ENCODE measurements around the gene FAM227A. TPM values are rescaled to one million over a fixed set of nuclear protein-coding genes. Genes with fewer than 3 reads are reported as not detected.

The FAM227A gene
- total and polyA plus RNA-seq, 2 of the 4 experiments (the other 2 are of a cell fraction) = 1.3 to 1.4 TPM

DNA sequence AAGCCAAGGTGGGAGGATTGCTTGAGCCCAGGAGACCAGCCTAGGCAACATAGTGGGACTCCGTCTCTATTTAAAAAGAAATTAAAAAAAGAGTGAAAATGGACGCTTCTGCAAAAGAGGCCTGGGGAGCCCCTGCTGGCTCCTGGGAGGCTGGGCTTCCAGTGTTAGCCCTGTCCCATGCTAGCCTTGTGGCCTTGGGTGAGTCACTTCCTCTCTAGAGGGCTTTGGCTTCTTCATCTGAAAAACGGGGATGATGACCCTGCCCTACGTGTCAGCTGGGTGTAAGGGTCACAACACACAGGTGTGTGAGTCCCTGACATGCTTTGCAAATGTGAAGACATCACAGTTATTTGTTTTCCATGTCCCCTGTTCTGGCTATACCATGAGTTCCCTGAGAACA, 32.8 kb downstream of the FAM227A start:
- WGBS, 2 experiments (ENCODE audit: extremely low coverage in 2 of 2, insufficient read length in 1 of 2) = 92% methylated on average over 2 of the region's 4 CpGs; no CpG with 5 or more reads in 1 of the 2 experiments
- Histone ChIP-seq H3K9me1 (ENCODE audit: insufficient read depth, low read length) (no peaks in the 10 kb centered on the region), H3K27ac (ENCODE audit: insufficient read depth, low read length) (no peak overlapping the region), H3K9me3 (ENCODE audit: control insufficient read depth, insufficient read depth, low read length) (0 out of 2 replicates have a peak, but pooled peaks cover 2% of the 10 kb centered on the region), H3K9ac (ENCODE audit: low read depth, low read length) (no peak overlapping the region), H4K91ac (ENCODE audit: insufficient read depth, low read depth, low read length) (no peak overlapping the region), H3K4ac (ENCODE audit: low read depth, low read length) (no peak overlapping the region), H2BK20ac (ENCODE audit: low read depth, low read length) (no peak overlapping the region), H4K5ac (ENCODE audit: low read depth, low read length) (no peak overlapping the region), H3K4me2 (ENCODE audit: low read depth, low read length) (no peak overlapping the region), H3K4me3 (ENCODE audit: insufficient read depth, low read depth, low read length) (no peak overlapping the region), H2BK5ac (ENCODE audit: low read depth, low read length, poor library complexity, severe bottlenecking) (no peak overlapping the region), H3K56ac (ENCODE audit: extremely low read depth, insufficient read depth, low read length) (no peak overlapping the region), H4K20me1 (ENCODE audit: insufficient read depth, low read length) (no peaks in the 10 kb centered on the region), H3K18ac (ENCODE audit: low read depth, low read length) (no peak overlapping the region), H2AFZ (replicated peaks; ENCODE audit: low read length, poor library complexity) (no peak overlapping the region), H2AK9ac (replicated peaks; ENCODE audit: low read depth, low read length, poor library complexity) (no peak overlapping the region), H3K27me3 (ENCODE audit: control insufficient read depth, insufficient read depth, low read length) (no peaks in the 10 kb centered on the region), H4K8ac (ENCODE audit: low read depth in 2 of 2, low read length in 2 of 2) (no peak overlapping the region), H2BK120ac (ENCODE audit: low read depth, low read length) (no peak overlapping the region), H3K4me1 (ENCODE audit: control insufficient read depth, insufficient read depth, low read length) (no peaks in the 10 kb centered on the region), H2AK5ac (ENCODE audit: low read depth, low read length) (no peak overlapping the region), H2BK15ac (ENCODE audit: low read depth, low read length) (no peak overlapping the region), H3K14ac (replicated peaks; ENCODE audit: low read depth, low read length) (no peak overlapping the region), H3K79me1 (ENCODE audit: low read depth in 1 of 2, low read length in 2 of 2) (no peaks in the 10 kb centered on the region), H3K36me3 (ENCODE audit: control insufficient read depth, insufficient read depth, low read length) (no peaks in the 10 kb centered on the region), H3K23ac (ENCODE audit: low read depth, low read length) (no peak overlapping the region)
- dilution Hi-C loops (cut with HindIII; ENCODE audit: low sequenced_read_pairs, unreplicated experiment) = no loop called here
- no peak for DNase-seq
- no peak for TF ChIP-seq SMC3 (IDR thresholded peaks at IDR 0.05; ENCODE audit: low read depth, low read length)
- TF ChIP-seq POLR2A (IDR thresholded peaks at IDR 0.05; ENCODE audit: low read depth, low read length) = no peak
- no peak for TF ChIP-seq RCOR1 (IDR thresholded peaks at IDR 0.05; ENCODE audit: insufficient replicate concordance, low read length)
- TF ChIP-seq, protein P1, sequence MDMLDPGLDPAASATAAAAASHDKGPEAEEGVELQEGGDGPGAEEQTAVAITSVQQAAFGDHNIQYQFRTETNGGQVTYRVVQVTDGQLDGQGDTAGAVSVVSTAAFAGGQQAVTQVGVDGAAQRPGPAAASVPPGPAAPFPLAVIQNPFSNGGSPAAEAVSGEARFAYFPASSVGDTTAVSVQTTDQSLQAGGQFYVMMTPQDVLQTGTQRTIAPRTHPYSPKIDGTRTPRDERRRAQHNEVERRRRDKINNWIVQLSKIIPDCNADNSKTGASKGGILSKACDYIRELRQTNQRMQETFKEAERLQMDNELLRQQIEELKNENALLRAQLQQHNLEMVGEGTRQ (IDR thresholded peaks at IDR 0.05; ENCODE audit: low read depth, low read length) = no peak
- TF ChIP-seq BHLHE40 (IDR thresholded peaks at IDR 0.05; ENCODE audit: low read depth, low read length) = no peak
- TF ChIP-seq MXI1 (IDR thresholded peaks at IDR 0.05; ENCODE audit: borderline replicate concordance, low read depth, low read length) = no peak
- TF ChIP-seq RAD21 (IDR thresholded peaks at IDR 0.05; ENCODE audit: low read length) = no peak
- TF ChIP-seq CEBPB (IDR thresholded peaks at IDR 0.05; ENCODE audit: low read depth, low read length) = no peak
- TF ChIP-seq, protein P2, sequence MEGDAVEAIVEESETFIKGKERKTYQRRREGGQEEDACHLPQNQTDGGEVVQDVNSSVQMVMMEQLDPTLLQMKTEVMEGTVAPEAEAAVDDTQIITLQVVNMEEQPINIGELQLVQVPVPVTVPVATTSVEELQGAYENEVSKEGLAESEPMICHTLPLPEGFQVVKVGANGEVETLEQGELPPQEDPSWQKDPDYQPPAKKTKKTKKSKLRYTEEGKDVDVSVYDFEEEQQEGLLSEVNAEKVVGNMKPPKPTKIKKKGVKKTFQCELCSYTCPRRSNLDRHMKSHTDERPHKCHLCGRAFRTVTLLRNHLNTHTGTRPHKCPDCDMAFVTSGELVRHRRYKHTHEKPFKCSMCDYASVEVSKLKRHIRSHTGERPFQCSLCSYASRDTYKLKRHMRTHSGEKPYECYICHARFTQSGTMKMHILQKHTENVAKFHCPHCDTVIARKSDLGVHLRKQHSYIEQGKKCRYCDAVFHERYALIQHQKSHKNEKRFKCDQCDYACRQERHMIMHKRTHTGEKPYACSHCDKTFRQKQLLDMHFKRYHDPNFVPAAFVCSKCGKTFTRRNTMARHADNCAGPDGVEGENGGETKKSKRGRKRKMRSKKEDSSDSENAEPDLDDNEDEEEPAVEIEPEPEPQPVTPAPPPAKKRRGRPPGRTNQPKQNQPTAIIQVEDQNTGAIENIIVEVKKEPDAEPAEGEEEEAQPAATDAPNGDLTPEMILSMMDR (conservative IDR thresholded peaks at IDR 0.05; ENCODE audit: low read depth, low read length) = no peak
- in situ Hi-C loops (cut with MboI; ENCODE audit: low sequenced_read_pairs) = no loop called here
- CTCF ChIA-PET = no interaction called here
- POLR2A ChIA-PET (ENCODE audit: unreplicated experiment) = no interaction called here
- no TSS peak for BruUV-seq (replicated peaks)
- ATAC-seq (ENCODE audit: low read depth) = no peak
- intact Hi-C loops (cut with micrococcal nuclease) = no loop called here

Measured in IMR-90 (cell line).